HepG2 (cell line): ENCODE measurements around the gene GPN1. TPM values are rescaled to one million over a fixed set of nuclear protein-coding genes. Genes with fewer than 3 reads are reported as not detected.

ENCODE experiments used
- ARID4A ChIP-seq: sonication (generic); formaldehyde crosslinking; IDR thresholded peaks from 2 replicates; pipeline ENCODE4 v1.5.0; 2020; ENCODE audit warnings: mild to moderate bottlenecking, missing genetic modification reagents, borderline replicate concordance
- ATF3 ChIP-seq: sonication (generic); formaldehyde crosslinking; IDR thresholded peaks from 2 replicates; pipeline ENCODE4 v1.4.0; 2020; ENCODE audit warnings: missing genetic modification reagents
- ATF4 ChIP-seq, 2 experiments: fragments of 450-650 bp in 1 of 2; sonication (generic) in 1 of 2; formaldehyde crosslinking; IDR thresholded peaks; 2 replicates each; pipeline versions ENCODE4 v1.5.0 to v1.8.0; 2020 to 2022; ENCODE audit warnings: mild to moderate bottlenecking in 1 of 2, missing genetic modification reagents in 1 of 2
- CREB1 ChIP-seq, 2 experiments: fragments of 450-650 bp in 1 of 2; IDR thresholded peaks; 2 replicates each; pipeline ENCODE4 v1.6.1; 2016 to 2017; ENCODE audit warnings: control low read depth in 1 of 2, mild to moderate bottlenecking in 1 of 2, missing compliant biosample characterization in 1 of 2, missing genetic modification characterization in 1 of 2
- GATA4 ChIP-seq: sonication (generic); IDR thresholded peaks from 2 replicates; pipeline ENCODE4 v1.6.1; 2016; ENCODE audit warnings: antibody characterized with exemption, low read depth, borderline replicate concordance
- KMT2B ChIP-seq: IDR thresholded peaks from 2 replicates; pipeline ENCODE4 v1.6.1; 2016; ENCODE audit warnings: missing genetic modification reagents, missing compliant biosample characterization
- MYC ChIP-seq: sonication (generic); formaldehyde crosslinking; IDR thresholded peaks from 2 replicates; pipeline ENCODE4 v1.9.0; 2021; ENCODE audit warnings: missing genetic modification reagents, borderline replicate concordance
- NCOA5 ChIP-seq: sonication (generic); formaldehyde crosslinking; IDR thresholded peaks from 2 replicates; pipeline ENCODE4 v1.4.0; 2020; ENCODE audit warnings: missing genetic modification reagents
- SIN3A ChIP-seq: IDR thresholded peaks from 2 replicates; pipeline ENCODE4 v1.6.1; 2011; ENCODE audit warnings: low read depth, mild to moderate bottlenecking, control low read depth, low read length, borderline replicate concordance
- SOX13 ChIP-seq, 3 experiments: fragments of 450-650 bp in 1 of 3; sonication (generic) in 1 of 3; formaldehyde crosslinking in 1 of 3; IDR thresholded peaks in 2 of 3; conservative IDR thresholded peaks in 1 of 3; 2 replicates each; pipeline versions ENCODE4 v1.5.0 to v1.6.1; 2016 to 2020; ENCODE audit warnings: antibody characterized with exemption in 1 of 3, mild to moderate bottlenecking in 1 of 3, missing compliant biosample characterization in 1 of 3, missing genetic modification reagents in 1 of 3, moderate library complexity in 1 of 3
- SP4 ChIP-seq: sonication (generic); formaldehyde crosslinking; IDR thresholded peaks from 2 replicates; pipeline ENCODE4 v1.8.1; 2023; ENCODE audit warnings: mild to moderate bottlenecking, missing genetic modification reagents
- TGIF2 ChIP-seq: IDR thresholded peaks from 2 replicates; pipeline ENCODE4 v1.6.1; 2016; ENCODE audit warnings: control low read depth, missing compliant biosample characterization
- ZFX ChIP-seq: sonication (generic); formaldehyde crosslinking; IDR thresholded peaks from 2 replicates; pipeline ENCODE4 v1.4.0; 2020; ENCODE audit warnings: mild to moderate bottlenecking, low read depth, missing genetic modification reagents, moderate library complexity
- ZMYM4 ChIP-seq: sonication (generic); formaldehyde crosslinking; IDR thresholded peaks from 2 replicates; pipeline ENCODE4 v1.8.1; 2023; ENCODE audit warnings: mild to moderate bottlenecking, missing genetic modification reagents
- ZNF276 ChIP-seq: sonication (generic); formaldehyde crosslinking; IDR thresholded peaks from 2 replicates; pipeline ENCODE4 v1.4.0; 2020; ENCODE audit warnings: mild to moderate bottlenecking, low read depth, missing genetic modification reagents
- ZNF326 ChIP-seq: sonication (generic); formaldehyde crosslinking; IDR thresholded peaks from 2 replicates; pipeline ENCODE4 v1.4.0; 2020; ENCODE audit warnings: missing genetic modification reagents, borderline replicate concordance
- ZNF329 ChIP-seq: sonication (generic); formaldehyde crosslinking; IDR thresholded peaks from 2 replicates; pipeline ENCODE4 v1.9.0; 2021; ENCODE audit warnings: low read depth, mild to moderate bottlenecking, missing genetic modification reagents
- ZNF350 ChIP-seq: sonication (generic); formaldehyde crosslinking; IDR thresholded peaks from 2 replicates; pipeline ENCODE4 v1.4.0; 2020; ENCODE audit warnings: mild to moderate bottlenecking, low read depth, missing genetic modification reagents, borderline replicate concordance
- ZNF703 ChIP-seq: sonication (generic); formaldehyde crosslinking; IDR thresholded peaks from 2 replicates; pipeline ENCODE4 v1.5.1; 2020; ENCODE audit warnings: missing genetic modification reagents, mild to moderate bottlenecking, moderate library complexity, borderline replicate concordance
- ZNF816 ChIP-seq: sonication (generic); formaldehyde crosslinking; IDR thresholded peaks from 2 replicates; pipeline ENCODE4 v1.8.0; 2022; ENCODE audit warnings: missing genetic modification reagents, mild to moderate bottlenecking, borderline replicate concordance
- ZSCAN22 ChIP-seq: sonication (generic); formaldehyde crosslinking; IDR thresholded peaks from 2 replicates; pipeline ENCODE4 v1.4.0; 2020; ENCODE audit warnings: mild to moderate bottlenecking, missing genetic modification reagents
- polyA plus RNA-seq, 8 experiments: library from polyadenylated mRNA; depleted of rRNA in 3 of 8; stranded (reverse) in 7 of 8; unstranded in 1 of 8; fragments of >200 nt; fragmentation: Illumina TruSeq in 4 of 8; extraction: Trizol in 4 of 8; gene quantifications; 2 replicates each; pipeline versions ENCODE4 v1.2.1 to v1.2.3, GENCODE V29; 2011 to 2016; ENCODE audit warnings: low read depth in 4 of 8, missing spikeins in 1 of 8, mixed read lengths in 1 of 8; ENCODE audit not compliant: insufficient read depth in 1 of 8
- total RNA-seq, 5 experiments: library from RNA; depleted of rRNA; stranded (reverse); fragments of >200 nt; fragmentation: Illumina TruSeq; extraction: Trizol; gene quantifications; 2 replicates each; pipeline ENCODE4 v1.2.3, GENCODE V29; 2016; ENCODE audit warnings: low read depth in 1 of 5

GPN1 gene
- total and polyA plus RNA-seq, 2 of the 13 experiments (the other 11 are each of a cell fraction or from before 2014, with no cell fraction given) = 54.5 to 62.7 TPM

DNA sequence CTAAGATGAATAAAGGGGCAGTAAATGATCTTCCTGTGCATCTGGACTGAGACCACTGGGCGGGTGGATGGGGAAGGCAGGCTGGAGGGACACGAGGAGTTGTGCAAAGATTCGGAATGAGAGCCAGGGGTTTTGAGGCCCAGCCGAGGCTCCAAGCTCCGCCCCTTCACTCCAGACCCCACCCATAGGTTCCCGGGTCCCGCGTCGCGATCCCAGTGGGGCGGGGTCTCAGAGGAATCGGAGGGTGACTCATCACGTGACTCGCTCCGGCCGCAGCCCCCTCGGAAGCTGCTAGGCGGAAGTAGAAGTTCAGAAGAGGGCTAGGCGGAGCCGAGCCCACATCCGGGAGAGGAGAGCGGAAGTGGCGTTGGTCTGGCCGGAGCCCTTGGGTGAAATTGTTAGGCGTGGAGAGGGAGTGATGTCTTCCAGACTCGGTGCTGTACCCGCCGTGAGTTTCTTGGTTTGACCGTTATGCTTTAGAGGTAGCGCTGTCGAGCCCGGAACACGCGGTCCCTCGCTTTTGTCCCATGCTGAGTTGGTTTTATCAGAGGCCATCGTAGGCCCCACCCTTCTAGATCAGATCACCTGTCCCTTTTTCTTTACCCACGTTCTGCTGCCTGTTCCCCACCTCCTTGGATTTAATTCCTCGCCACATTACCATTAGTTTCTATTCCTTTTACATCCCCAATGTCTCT is 46.0 kb upstream of the GPN1 start, which contains the start of gene ZNF512 (continued):
- TF ChIP-seq ZFX (CRISPR knock-in tag) (peak; percentile 95), GATA4 (peak; percentile 68), ZNF326 (CRISPR knock-in tag) (0 out of 2 replicates have a peak, but pooled peaks have one; percentile 14), ZNF816 (CRISPR knock-in tag) (0 out of 2 replicates have a peak, but pooled peaks have one; percentile 32), ATF3 (CRISPR knock-in tag) (no peak), ZNF703 (CRISPR knock-in tag) (no peak), ATF4 (CRISPR knock-in tag; IDR thresholded peaks at IDR 0.05) (peak; percentile 52 to 59; a peak in 2 of 4 replicates), ZNF276 (CRISPR knock-in tag) (0 out of 2 replicates have a peak, but pooled peaks have one; percentile 43), ZMYM4 (CRISPR knock-in tag) (peak; percentile 97), MYC (peak; percentile 77), TGIF2 (CRISPR knock-in tag) (0 out of 2 replicates have a peak, but pooled peaks have one; percentile 2), ZSCAN22 (CRISPR knock-in tag) (no peak), SIN3A (peak; percentile 94; the same call in 1 of the 2 replicates), ARID4A (CRISPR knock-in tag) (peak; percentile 91), KMT2B (CRISPR knock-in tag) (peak; percentile 88), CREB1 (IDR thresholded peaks at IDR 0.05) (peak; percentile 83), CREB1 (CRISPR knock-in tag; IDR thresholded peaks at IDR 0.05) (peak; percentile 91), ZNF329 (CRISPR knock-in tag) (no peak; the same call in 1 of the 2 replicates), NCOA5 (no peak), ZNF350 (CRISPR knock-in tag) (peak; percentile 87; the same call in 1 of the 2 replicates), SOX13 (IDR thresholded peaks at IDR 0.05) (no peak), SOX13 (CRISPR knock-in tag; conservative IDR thresholded peaks at IDR 0.05 in 1 of 2, IDR thresholded peaks at IDR 0.05 in 1 of 2) (peak in 1 of 2 experiments; percentile 39; a peak in 1 of 4 replicates), SP4 (peak; percentile 86)
